PFSK-1 (cell line): ENCODE results near the gene AQP5.

Experiments
- FOXP2 ChIP-seq: optimal IDR thresholded peaks from 2 replicates; pipeline ENCODE3; 2011; ENCODE audit warnings: borderline replicate concordance, control low read depth, inconsistent platforms; ENCODE audit not compliant: insufficient read depth; ENCODE audit errors: extremely low read length, extremely low read depth
- POLR2AphosphoS5 ChIP-seq: IDR thresholded peaks from 2 replicates; pipeline ENCODE4 v1.6.1; 2012; ENCODE audit warnings: low read depth, mild to moderate bottlenecking, control low read depth, low read length, moderate library complexity
- REST ChIP-seq, 2 experiments: IDR thresholded peaks; 2 replicates each; pipeline versions ENCODE4 v1.6.1 to v1.8.0; 2011 to 2012; ENCODE audit warnings: low read depth in 2 of 2, low read length in 2 of 2, control low read depth in 1 of 2, inconsistent platforms in 1 of 2, mild to moderate bottlenecking in 1 of 2, moderate library complexity in 1 of 2; ENCODE audit not compliant: insufficient read depth in 1 of 2
- SIN3A ChIP-seq: IDR thresholded peaks from 2 replicates; pipeline ENCODE4 v1.6.1; 2012; ENCODE audit warnings: mild to moderate bottlenecking, low read length, moderate library complexity, borderline replicate concordance; ENCODE audit not compliant: insufficient read depth
- TAF1 ChIP-seq: IDR thresholded peaks from 2 replicates; pipeline ENCODE4 v1.6.1; 2012; ENCODE audit warnings: low read length, control low read depth, borderline replicate concordance; ENCODE audit not compliant: insufficient read depth

DNA sequence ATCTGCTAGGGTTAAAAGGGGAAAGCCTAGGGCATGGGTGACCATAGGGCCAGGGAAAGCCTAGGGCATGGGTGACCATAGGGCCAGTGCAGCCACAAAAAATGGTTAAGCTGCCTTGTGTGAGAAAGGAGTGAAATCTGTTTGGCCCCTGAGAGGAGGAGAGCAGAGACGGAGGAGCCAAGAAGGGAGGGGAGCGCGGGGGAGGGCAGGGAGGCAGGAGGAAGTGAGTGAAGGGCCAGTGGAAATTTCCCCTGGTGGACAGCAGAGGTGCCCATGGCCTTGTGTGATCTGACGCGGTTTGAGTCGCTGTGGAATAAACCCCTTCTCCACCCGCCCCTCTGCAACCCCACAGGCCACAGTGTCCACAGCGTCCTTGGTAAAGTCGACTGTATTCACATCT lies 10.5 kb downstream of the AQP5 start:
- TF ChIP-seq TAF1 (no peak), POLR2AphosphoS5 (no peak), SIN3A (no peak), REST (IDR thresholded peaks at IDR 0.05; ENCODE audit: insufficient read depth in 1 of 2, low read depth in 2 of 2, low read length in 2 of 2) (no peak), FOXP2 (no peak)
